ENCODE results near the gene SYVN1. TPM values are rescaled to one million over a fixed set of nuclear protein-coding genes. Genes with fewer than 3 reads are reported as not detected.

Gene SYVN1
- total RNA-seq, 1 experiment from 2014 or later = 45.9 TPM

GRCh38 chr11:65163684-65164083 lies 29.4 kb upstream of the SYVN1 start:
- no TSS peak for BruUV-seq (replicated peaks)
- Histone ChIP-seq H3K4me1 (ENCODE audit: control insufficient read depth in 1 of 2, insufficient read depth in 2 of 2, low read length in 2 of 2) (no peaks in the 10 kb centered on the region; a peak in 1 of 4 replicates), H3K4me2 (ENCODE audit: low read length) (no peak overlapping the region), H3K9me3 (ENCODE audit: control insufficient read depth in 1 of 2, insufficient read depth in 1 of 2, low read depth in 1 of 2, low read length in 2 of 2) (no peaks in the 10 kb centered on the region), H3K27ac (ENCODE audit: low read depth, low read length) (no peak overlapping the region), H3K9me2 (ENCODE audit: insufficient read depth) (no peaks in the 10 kb centered on the region), H3K79me2 (ENCODE audit: insufficient read depth, low read length) (no peaks in the 10 kb centered on the region), H4K20me1 (ENCODE audit: insufficient read depth) (no peaks in the 10 kb centered on the region), H3K9ac (ENCODE audit: low read length) (no peak overlapping the region), H3K36me3 (ENCODE audit: control insufficient read depth in 1 of 2, insufficient read depth in 2 of 2, low read length in 2 of 2) (no peaks in the 10 kb centered on the region), H2AFZ (ENCODE audit: low read depth, low read length, poor library complexity, severe bottlenecking) (no peak overlapping the region), H3K27me3 (ENCODE audit: insufficient read depth, low read length) (no peaks in the 10 kb centered on the region), H3K4me3 (replicated peaks in 1 of 2; ENCODE audit: low read depth in 1 of 2, low read length in 2 of 2) (no peak overlapping the region)
- TF ChIP-seq ELF1 (IDR thresholded peaks at IDR 0.05; ENCODE audit: borderline replicate concordance, low read depth) = no peak
- TF ChIP-seq ATF3 (IDR thresholded peaks at IDR 0.05) = no peak
- no peak for TF ChIP-seq JUND (IDR thresholded peaks at IDR 0.05)
- TF ChIP-seq REST (IDR thresholded peaks at IDR 0.05; ENCODE audit: low read depth) = no peak
- TF ChIP-seq POLR2AphosphoS5 (IDR thresholded peaks at IDR 0.05; ENCODE audit: low read depth, low read length) = no peak
- TF ChIP-seq EGR1 (IDR thresholded peaks at IDR 0.05; ENCODE audit: low read depth) = no peak
- TF ChIP-seq ZFX (IDR thresholded peaks at IDR 0.05) = no peak
- TF ChIP-seq SIN3A (IDR thresholded peaks at IDR 0.05; ENCODE audit: low read depth) = no peak
- ATAC-seq (no peak), DNase-seq (ENCODE audit: low read depth, low spot score) (no peak)
- ChIA-PET POLR2A (no interaction called here), RAD21 (ENCODE audit: low non-redundant PET in 1 of 2, low total read pairs in 2 of 2, uncharacterized antibody in 2 of 2, unreplicated experiment in 2 of 2) (no interaction called here), CTCF (no interaction called here)
- intact Hi-C loops (cut with micrococcal nuclease) = no loop called here

- H4K20me1 ChIP-seq (ENCODE audit: insufficient read depth) = no peaks in the 10 kb centered on the region
- H3K9me2 ChIP-seq (ENCODE audit: insufficient read depth) = no peaks in the 10 kb centered on the region
- POLR2A ChIA-PET = no interaction called here
- intact Hi-C loops (cut with micrococcal nuclease) = no loop called here
- no peaks in the 10 kb centered on the region for H3K36me3 ChIP-seq (ENCODE audit: control insufficient read depth in 1 of 2, insufficient read depth in 2 of 2, low read length in 2 of 2)
- H3K4me1 ChIP-seq (ENCODE audit: control insufficient read depth in 1 of 2, insufficient read depth in 2 of 2, low read length in 2 of 2) = no peaks in the 10 kb centered on the region
- DNase-seq (ENCODE audit: low read depth, low spot score) = no peak
- RAD21 ChIA-PET (ENCODE audit: low non-redundant PET in 1 of 2, low total read pairs in 2 of 2, uncharacterized antibody in 2 of 2, unreplicated experiment in 2 of 2) = no interaction called here
- TF ChIP-seq REST (IDR thresholded peaks at IDR 0.05; ENCODE audit: low read depth) (no peak), EZH2phosphoT487 (IDR thresholded peaks at IDR 0.05; ENCODE audit: borderline replicate concordance) (no peak), POLR2A (IDR thresholded peaks at IDR 0.05; ENCODE audit: borderline replicate concordance, extremely low read depth, insufficient read depth, insufficient read length) (no peak), SRF (IDR thresholded peaks at IDR 0.05; ENCODE audit: low read depth) (no peak), CTCF (IDR thresholded peaks at IDR 0.05 in 2 of 3, conservative IDR thresholded peaks at IDR 0.05 in 1 of 3; ENCODE audit: borderline replicate concordance in 1 of 3, insufficient read depth in 1 of 3, low read depth in 2 of 3, low read length in 2 of 3) (no peak)
- H3K9ac ChIP-seq (ENCODE audit: low read length) = no peak overlapping the region
- CTCF ChIA-PET = no interaction called here
- no peak overlapping the region for H3K4me2 ChIP-seq (ENCODE audit: low read length)
- H3K27ac ChIP-seq (ENCODE audit: low read depth, low read length) = no peak overlapping the region
- no peak for ATAC-seq
- no TSS peak for BruUV-seq (replicated peaks)
- H3K27me3 ChIP-seq (ENCODE audit: insufficient read depth, low read length) = no peaks in the 10 kb centered on the region
- no peaks in the 10 kb centered on the region for H3K79me2 ChIP-seq (ENCODE audit: insufficient read depth, low read length)
- H3K4me3 ChIP-seq (replicated peaks in 1 of 2; ENCODE audit: low read depth in 1 of 2, low read length in 2 of 2) = no peak overlapping the region
- no peaks in the 10 kb centered on the region for H3K9me3 ChIP-seq (ENCODE audit: control insufficient read depth in 1 of 2, insufficient read depth in 1 of 2, low read depth in 1 of 2, low read length in 2 of 2)
- no peak overlapping the region for H2AFZ ChIP-seq (ENCODE audit: low read depth, low read length, poor library complexity, severe bottlenecking)
Observed at GRCh38 chr11:65160643-65161042, 26.3 kb upstream of the SYVN1 start.
